HEK293T (cell line): ENCODE data around the gene MEF2B.

ENCODE experiments used
- CTCF ChIA-PET: fragments of 350-600 bp; formaldehyde crosslinking; extraction: SDS; loops from one replicate; lab custom pipeline; 2021; ENCODE audit warnings: antibody characterized with exemption, inconsistent platforms; lab: Yijun Ruan, JAX
- POLR2A ChIA-PET: fragments of 350-600 bp; formaldehyde crosslinking; extraction: SDS; loops from one replicate; lab custom pipeline; 2020; ENCODE audit warnings: antibody characterized with exemption, inconsistent platforms; lab: Yijun Ruan, JAX
- DNase-seq: peaks from one replicate; pipeline ENCODE4 v3.0.0; 2012; ENCODE audit warnings: mixed read lengths; ENCODE audit errors: extremely low spot score
- ARNT ChIP-seq: fragments of 450-650 bp; IDR thresholded peaks from 2 replicates; pipeline ENCODE4 v1.6.1; 2017; ENCODE audit warnings: mild to moderate bottlenecking
- BHLHE40 ChIP-seq: fragments of 450-650 bp; IDR thresholded peaks from 2 replicates; pipeline ENCODE4 v1.6.1; 2016; ENCODE audit warnings: mild to moderate bottlenecking, moderate library complexity, borderline replicate concordance
- CTBP1 ChIP-seq: fragments of 450-650 bp; IDR thresholded peaks from 2 replicates; pipeline ENCODE4 v1.6.1; 2016; ENCODE audit warnings: borderline replicate concordance
- ELF4 ChIP-seq: fragments of 450-650 bp; IDR thresholded peaks from 2 replicates; pipeline ENCODE4 v1.6.1; 2017; ENCODE audit warnings: antibody characterized with exemption
- FOXA1 ChIP-seq: fragments of 450-650 bp; IDR thresholded peaks from 2 replicates; pipeline ENCODE4 v1.6.1; 2016; ENCODE audit warnings: mild to moderate bottlenecking
- FOXK2 ChIP-seq: fragments of 450-650 bp; IDR thresholded peaks from 2 replicates; pipeline ENCODE4 v1.6.1; 2016; ENCODE audit warnings: mild to moderate bottlenecking
- FOXM1 ChIP-seq: fragments of 450-650 bp; IDR thresholded peaks from 2 replicates; pipeline ENCODE4 v1.6.1; 2017; ENCODE audit warnings: mild to moderate bottlenecking, borderline replicate concordance
- HDGF ChIP-seq: fragments of 450-650 bp; IDR thresholded peaks from 2 replicates; pipeline ENCODE4 v1.6.1; 2017; ENCODE audit warnings: antibody characterized with exemption, borderline replicate concordance
- L3MBTL2 ChIP-seq: fragments of 450-650 bp; conservative IDR thresholded peaks from 2 replicates; pipeline ENCODE4 v1.6.1; 2016; ENCODE audit warnings: mild to moderate bottlenecking
- LEF1 ChIP-seq: fragments of 450-650 bp; IDR thresholded peaks from 2 replicates; pipeline ENCODE4 v1.6.1; 2017; ENCODE audit warnings: mild to moderate bottlenecking, borderline replicate concordance
- NFRKB ChIP-seq: fragments of 450-650 bp; IDR thresholded peaks from 2 replicates; pipeline ENCODE4 v1.6.1; 2016; ENCODE audit warnings: mild to moderate bottlenecking, moderate library complexity
- SP1 ChIP-seq: fragments of 450-650 bp; IDR thresholded peaks from 2 replicates; pipeline ENCODE4 v1.6.1; 2017
- SUZ12 ChIP-seq: fragments of 450-650 bp; IDR thresholded peaks from 2 replicates; pipeline ENCODE4 v1.6.1; 2016; ENCODE audit warnings: mild to moderate bottlenecking
- TARDBP ChIP-seq: fragments of 450-650 bp; IDR thresholded peaks from 2 replicates; pipeline ENCODE4 v1.6.1; 2016
- ZNF384 ChIP-seq: fragments of 450-650 bp; IDR thresholded peaks from 2 replicates; pipeline ENCODE4 v1.6.1; 2016
- TF ChIP-seq, protein P1 (sequence below): fragments of 450-650 bp; IDR thresholded peaks from 2 replicates; pipeline ENCODE4 v1.6.1; 2016

Gene MEF2B

DNA sequence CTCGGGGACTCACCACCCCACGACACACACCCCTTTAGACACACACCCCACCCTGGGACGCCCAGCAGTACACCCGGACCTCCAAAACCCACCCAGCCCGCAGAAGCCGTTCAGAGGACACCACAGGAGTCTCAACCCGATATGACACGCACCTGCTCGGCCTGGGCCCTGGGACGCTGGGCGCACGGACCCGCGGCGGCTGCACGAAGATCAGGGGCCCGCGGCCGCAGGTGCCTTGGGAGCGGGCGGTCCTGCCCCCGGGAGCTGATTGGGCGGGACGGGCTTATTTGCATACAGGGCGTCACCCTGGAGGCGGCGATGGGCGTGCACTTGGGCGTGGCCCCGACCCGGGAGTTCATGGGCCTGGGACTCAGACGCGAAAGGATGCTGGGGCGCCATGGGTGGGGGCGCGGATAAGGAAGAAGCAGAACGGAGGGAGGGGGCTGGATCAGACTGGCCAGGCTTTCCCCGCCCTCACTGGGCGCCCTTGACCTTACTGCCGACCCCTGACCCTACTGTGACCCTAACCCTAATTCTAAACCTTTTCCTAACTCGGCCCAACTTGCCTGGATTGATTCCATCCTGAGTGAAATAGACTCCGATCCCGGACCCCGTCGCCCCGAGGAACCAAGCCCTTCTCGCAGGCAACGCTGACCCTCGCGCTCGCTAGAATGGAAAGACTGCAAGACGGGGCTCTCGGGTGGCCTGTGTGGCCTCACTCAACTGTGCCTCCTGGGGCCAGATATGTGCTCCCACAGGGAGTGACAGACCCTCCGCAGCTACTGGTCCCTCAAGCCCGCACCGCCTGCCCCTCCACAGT is at the start of gene MEF2B:
TSS of gene MEF2B (minus strand) at position 211 of the 820 bp plus-strand sequence. CDS start 19,528 bp downstream, outside the sequence.
- no peak for TF ChIP-seq TARDBP
- no peak for TF ChIP-seq HDGF
- TF ChIP-seq FOXK2 = no peak
- TF ChIP-seq ARNT = no peak
- TF ChIP-seq CTBP1 = no peak
- TF ChIP-seq FOXA1 = no peak
- no peak for TF ChIP-seq SP1
- TF ChIP-seq NFRKB = no peak
- no peak for TF ChIP-seq BHLHE40
- TF ChIP-seq, protein P1, sequence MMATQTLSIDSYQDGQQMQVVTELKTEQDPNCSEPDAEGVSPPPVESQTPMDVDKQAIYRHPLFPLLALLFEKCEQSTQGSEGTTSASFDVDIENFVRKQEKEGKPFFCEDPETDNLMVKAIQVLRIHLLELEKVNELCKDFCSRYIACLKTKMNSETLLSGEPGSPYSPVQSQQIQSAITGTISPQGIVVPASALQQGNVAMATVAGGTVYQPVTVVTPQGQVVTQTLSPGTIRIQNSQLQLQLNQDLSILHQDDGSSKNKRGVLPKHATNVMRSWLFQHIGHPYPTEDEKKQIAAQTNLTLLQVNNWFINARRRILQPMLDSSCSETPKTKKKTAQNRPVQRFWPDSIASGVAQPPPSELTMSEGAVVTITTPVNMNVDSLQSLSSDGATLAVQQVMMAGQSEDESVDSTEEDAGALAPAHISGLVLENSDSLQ = no peak
- no peak for TF ChIP-seq SUZ12
- TF ChIP-seq FOXM1 = no peak
- TF ChIP-seq ELF4 = no peak
- ChIA-PET CTCF (interaction anchor here (0.6 kb wide), 1 partner anchor 16 kb away, joined by 3 read pairs; no protein-coding TSS in a partner anchor), POLR2A (interaction anchor here (1.0 to 1.4 kb wide), 3 partner anchors 14 to 346 kb away, joined by 3 to 4 read pairs (median 3); partner anchors contain the start of gene NDUFA13)
- DNase-seq = peak; percentile 95

DNA sequence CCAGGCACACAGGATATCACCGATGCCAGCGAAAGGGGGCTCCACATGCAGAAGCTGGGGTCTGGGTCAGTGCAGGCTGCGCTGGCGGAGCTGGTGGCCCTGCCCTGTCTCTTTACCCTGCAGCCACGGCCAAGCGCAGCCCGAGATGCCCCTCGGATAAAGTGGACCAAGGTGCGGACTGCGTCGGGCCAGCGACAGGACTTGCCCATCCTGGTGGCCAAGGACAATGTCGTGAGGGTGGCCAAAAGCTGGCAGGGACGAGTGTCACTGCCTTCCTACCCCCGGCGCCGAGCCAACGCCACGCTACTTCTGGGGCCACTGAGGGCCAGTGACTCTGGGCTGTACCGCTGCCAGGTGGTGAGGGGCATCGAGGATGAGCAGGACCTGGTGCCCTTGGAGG is 48.8 kb upstream of the MEF2B start:
- DNase-seq = no peak
- TF ChIP-seq LEF1 (no peak), L3MBTL2 (no peak), FOXK2 (no peak), FOXM1 (no peak), SP1 (no peak), TARDBP (no peak), NFRKB (no peak), SUZ12 (no peak), ARNT (no peak), FOXA1 (no peak), HDGF (no peak), CTBP1 (no peak), ZNF384 (no peak), ELF4 (no peak), BHLHE40 (no peak)
- TF ChIP-seq, protein P1 = no peak
- POLR2A ChIA-PET = interaction anchor here (0.9 to 1.4 kb wide), 2 partner anchors 16 to 27 kb away, joined by 3 read pairs; partner anchors contain the start of genes BORCS8, NR2C2AP and RFXANK
- CTCF ChIA-PET = no interaction called here

DNA sequence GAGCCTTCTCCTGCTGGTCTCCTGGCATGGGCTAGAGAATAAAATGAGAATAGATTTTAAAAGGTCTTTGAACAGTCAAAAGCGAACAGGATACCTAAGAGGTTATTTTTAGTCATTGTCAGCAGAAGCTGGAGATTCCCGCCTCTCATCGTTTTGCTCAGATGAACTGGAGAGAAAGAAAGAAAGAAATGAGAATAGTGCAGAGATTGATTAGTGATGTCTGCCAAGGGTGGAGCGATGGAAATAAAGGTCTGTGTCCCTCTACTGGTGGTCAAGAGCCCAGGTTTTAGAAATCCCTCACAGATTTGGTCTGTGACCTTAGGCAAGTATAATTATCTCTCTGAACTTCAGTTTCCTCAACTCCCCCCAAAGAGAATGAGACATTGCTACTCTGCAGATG is 47.0 kb upstream of the MEF2B start:
- no peak for DNase-seq
- ChIA-PET CTCF (interaction anchor here (0.6 kb wide), 1 partner anchor 13 kb away, joined by 9 read pairs; no protein-coding TSS in a partner anchor), POLR2A (interaction anchor here (1.3 kb wide), 1 partner anchor 14 kb away, joined by 4 read pairs; the partner anchor contains the start of gene NR2C2AP)
- TF ChIP-seq ZNF384 (no peak), NFRKB (no peak), TARDBP (no peak), HDGF (no peak), SUZ12 (no peak), LEF1 (no peak), L3MBTL2 (no peak), FOXM1 (no peak), SP1 (no peak), ARNT (no peak), CTBP1 (no peak), FOXK2 (no peak), ELF4 (no peak)
- TF ChIP-seq, protein P1 = no peak

DNA sequence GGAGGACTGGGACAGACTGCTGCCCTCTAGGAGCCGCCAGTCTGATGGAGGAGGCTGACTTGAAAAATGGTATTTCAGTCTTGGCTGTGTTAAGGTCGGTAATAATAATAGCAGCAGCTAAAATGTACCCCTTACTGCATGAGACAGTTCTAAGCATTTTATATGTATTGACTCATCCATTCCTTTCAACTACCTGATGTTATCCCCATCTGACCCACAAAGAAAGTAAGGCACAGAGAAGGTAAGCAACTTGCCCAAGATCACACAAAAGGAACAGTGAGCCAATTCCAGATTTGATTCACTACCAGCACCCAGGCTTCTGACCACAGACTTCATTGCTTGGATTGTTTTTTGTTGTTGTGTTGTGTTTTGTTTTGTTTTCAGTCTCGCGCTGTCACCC is 45.7 kb upstream of the MEF2B start:
- DNase-seq = no peak
- POLR2A ChIA-PET = no interaction called here
- CTCF ChIA-PET = no interaction called here
- TF ChIP-seq SP1 (no peak), CTBP1 (no peak), L3MBTL2 (no peak), ZNF384 (no peak), BHLHE40 (no peak), NFRKB (no peak), ARNT (no peak), FOXM1 (no peak), LEF1 (no peak), TARDBP (no peak), ELF4 (no peak), FOXK2 (no peak), FOXA1 (no peak), HDGF (no peak)
- TF ChIP-seq, protein P1 = no peak
